CD4-positive, alpha-beta T cell treated with Interleukin-21 for 1 hour (primary cell): ENCODE measurements around the gene GALNT11.
"Not testable (repeated sequence)": the region's sequence is repeated elsewhere in the genome, so short reads cannot be mapped to it uniquely, and the experiment has no call there.

Experiments used
- DNase-seq: peaks from one replicate; pipeline ENCODE4 v3.0.0-alpha.2; 2020

Gene GALNT11

DNA sequence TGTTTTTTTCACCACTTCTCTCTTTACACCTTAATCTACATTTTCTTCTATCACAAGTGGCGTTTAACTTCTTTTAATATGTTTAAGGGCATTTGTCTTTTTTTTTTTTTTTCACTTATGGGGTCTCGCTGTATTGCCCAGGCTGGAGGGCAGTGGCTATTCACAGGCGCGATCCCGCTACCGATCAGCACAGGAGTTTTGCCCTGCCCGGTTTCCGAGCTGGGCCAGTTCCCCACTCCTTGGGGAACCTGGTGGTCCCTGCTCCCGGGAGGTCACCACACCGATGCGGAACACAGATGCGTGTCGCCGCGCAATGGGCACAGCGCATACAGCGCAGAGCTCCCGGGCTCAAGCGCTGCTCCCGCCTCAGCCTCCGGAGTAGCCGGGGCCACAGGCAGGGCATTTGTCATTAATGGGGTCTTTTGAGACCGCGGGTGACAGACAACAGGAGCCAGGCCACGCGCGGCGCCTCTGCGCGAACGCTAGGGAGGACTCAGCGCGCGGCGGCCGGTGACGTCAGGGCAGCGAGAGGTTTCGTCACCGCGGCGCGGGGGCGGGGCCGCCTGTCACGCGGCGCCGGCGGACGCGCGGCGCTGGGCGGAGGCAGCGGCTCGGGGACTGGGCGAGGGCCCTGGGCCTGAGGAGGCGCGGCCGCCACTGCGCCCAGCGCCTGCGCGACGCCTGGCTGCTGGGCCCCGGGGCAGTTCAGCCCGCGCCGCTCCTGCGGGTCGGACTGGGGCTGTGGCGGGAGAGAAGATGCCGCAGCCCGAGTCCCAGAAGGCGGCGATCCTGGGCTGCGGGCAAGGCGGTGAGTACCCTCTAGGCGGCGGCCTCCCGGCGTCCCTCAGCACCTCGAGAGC, at the start of gene GALNT11:
Gene GALNT11, plus strand, starts transcription at position 598 of the 860 bp plus-strand sequence. CDS start 68,554 bp downstream, outside the sequence.
- DNase-seq, result peak; percentile 89

DNA sequence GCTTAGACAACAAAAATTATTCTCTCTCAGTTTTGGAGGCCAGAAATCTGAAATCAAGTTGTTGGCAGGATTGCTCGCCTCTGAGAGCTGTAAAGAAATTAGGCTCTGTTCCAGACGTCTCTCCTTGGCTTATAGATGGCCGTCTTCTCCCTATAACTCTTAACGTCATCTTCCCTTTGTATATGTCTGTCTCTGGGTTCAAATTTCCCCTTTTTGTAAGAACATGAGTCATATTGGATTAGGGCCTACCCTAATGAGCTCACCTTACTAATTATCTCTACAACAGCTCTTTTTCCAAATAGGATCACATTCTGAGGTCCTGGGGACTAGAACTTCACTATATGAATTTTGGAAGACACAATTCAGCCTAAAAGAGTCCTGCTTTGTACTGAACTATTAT, 46.9 kb upstream of the GALNT11 start:
- DNase-seq, result no peak

DNA sequence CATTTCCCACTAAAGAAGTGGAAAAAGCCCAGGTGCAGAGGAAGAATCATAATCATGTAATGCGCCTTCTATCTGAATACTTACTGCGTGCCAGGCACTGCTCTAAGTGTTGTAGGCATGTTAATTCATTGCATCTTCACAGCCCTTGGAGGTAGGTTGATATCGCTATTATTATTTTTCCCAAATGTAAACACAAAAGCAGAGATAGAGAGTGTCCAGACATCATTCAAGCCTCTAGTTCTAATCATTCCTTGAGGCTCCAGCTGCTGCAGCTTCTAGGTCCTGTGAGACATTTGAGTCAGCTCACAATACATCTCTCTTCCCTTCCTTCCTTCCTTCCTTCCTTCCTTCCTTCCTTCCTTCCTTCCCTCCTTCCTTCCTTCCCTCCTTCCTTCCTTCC, 44.3 kb upstream of the GALNT11 start:
- no peak for DNase-seq

DNA sequence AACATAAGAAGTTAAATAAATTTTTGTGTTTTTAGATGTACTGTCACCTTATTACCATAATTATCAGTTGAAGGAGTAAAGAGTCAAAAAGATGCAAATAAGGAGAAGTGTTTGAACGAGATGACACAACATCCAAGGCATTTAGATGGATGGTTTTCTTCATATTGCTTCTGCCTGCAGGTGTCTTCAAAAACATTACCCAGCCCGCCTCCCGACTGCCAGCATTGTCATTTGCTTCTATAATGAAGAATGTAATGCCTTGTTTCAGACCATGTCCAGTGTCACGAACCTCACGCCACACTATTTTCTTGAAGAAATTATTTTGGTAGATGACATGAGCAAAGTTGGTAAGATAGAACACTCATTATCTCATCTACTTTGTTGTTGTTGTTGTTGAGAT, 42.7 kb upstream of the GALNT11 start:
- no peak for DNase-seq

DNA sequence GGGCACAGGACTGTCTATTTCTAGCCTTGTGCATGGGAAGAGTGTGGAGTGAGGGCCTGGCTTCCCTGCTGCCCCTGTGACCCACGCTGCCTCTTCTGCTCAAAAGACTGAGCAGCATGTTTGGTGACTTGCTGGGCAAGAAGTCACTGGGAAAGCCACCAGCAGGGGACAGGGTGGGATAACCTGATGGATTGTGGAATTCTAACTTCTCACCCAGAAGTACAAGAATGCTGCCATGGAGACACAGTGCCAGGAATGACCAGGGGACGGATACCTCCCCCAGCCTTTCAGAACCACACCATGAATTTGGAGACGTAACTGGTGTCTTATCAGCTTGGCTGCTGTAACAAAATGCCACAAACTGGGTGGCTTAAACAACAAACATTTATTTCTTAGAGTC, 40.9 kb upstream of the GALNT11 start:
- no peak for DNase-seq

DNA sequence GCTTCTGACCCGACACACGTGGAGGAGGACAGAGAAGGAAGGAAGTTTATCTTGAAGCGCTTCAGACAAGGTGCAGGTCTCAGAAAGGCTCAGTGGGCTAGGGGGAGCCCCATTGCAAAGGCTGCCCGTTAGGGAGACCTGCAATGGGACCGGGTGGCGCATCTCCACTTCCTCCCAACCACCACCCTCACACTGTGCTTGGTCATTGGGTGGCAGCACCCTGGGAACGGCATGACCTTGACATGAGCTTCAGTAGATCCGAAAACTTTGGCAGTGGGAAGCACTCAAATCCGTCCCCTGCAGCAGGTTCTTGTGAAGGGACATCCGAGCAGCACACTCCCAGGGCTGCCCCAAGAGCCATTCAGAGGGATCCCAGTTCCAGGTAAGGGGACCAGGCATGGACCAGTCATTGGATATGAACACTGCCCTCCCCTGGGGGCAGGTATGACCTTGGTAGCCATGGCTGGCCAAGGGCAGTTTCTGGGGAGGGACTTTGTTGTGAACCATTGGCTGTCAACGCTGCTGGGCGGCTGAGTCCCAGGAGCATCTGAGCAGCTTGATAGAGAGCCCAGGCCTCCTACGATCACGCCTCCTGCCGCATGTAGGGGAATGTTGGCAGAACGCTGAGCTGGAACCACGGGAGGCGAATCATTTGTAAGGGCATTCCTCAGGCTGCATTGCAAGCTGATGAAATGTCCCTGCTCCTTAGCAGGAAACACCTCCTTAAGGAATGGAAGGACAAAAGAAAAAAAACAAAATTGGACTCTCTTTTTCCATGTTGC, 37.5 kb upstream of the GALNT11 start:
- no peak for DNase-seq

- DNase-seq, result peak; percentile 49
Observed at GRCh38 chr7:151992375-151992774, 33.1 kb upstream of the GALNT11 start.

GRCh38 chr7:151993977-151994676, 31.3 kb upstream of the GALNT11 start:
- DNase-seq, result no peak

DNA sequence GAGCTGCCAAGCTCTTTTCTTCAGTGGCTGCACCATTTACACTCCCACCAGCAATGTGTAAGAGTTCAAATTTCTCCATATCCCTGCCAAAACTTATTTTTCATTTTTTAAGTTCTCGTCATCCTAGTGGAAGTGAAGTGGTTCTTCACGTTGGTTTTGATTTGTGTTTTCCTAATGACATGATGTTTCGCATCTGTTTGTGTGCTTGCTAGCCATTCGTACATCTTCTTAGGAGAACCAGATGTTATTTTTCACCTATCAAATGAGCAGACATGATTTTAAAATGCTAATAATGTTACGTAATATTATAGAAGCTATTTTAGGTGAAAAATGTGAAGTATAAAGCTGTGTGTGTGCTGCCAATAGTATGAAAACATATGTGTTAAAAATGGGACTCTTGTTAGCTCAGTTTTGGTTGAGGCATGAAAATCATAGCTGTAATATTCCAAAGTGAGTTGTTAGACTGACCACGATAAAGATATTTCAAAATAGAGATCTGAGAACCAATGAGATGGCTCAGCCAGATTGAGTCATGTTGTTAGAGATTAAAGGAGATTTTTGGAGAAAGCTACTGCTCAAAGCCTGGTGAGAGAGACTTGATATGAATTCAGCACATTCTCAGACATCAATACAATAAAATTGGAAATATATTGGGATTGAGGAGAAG, 25.9 kb upstream of the GALNT11 start:
- no peak for DNase-seq

DNA sequence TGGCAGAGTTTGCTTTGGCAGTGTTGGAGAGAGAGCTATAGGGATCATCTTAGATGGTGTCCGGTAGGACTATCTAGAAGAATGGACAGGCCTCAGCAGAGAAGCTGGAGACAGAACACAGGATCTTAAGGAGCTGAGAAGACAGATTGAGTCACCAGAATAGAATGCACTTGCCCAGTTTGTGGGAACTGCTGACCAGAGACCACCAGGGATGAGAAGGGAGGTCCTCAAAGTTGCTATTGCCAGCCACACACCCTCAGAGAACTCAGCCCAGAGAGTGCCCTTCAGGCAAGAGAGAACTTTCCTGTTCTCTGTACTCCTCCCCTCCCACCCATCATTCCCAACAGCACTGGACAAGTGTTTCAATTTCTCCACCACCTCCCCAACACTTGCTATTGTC, 25.3 kb upstream of the GALNT11 start:
- DNase-seq, result no peak

DNA sequence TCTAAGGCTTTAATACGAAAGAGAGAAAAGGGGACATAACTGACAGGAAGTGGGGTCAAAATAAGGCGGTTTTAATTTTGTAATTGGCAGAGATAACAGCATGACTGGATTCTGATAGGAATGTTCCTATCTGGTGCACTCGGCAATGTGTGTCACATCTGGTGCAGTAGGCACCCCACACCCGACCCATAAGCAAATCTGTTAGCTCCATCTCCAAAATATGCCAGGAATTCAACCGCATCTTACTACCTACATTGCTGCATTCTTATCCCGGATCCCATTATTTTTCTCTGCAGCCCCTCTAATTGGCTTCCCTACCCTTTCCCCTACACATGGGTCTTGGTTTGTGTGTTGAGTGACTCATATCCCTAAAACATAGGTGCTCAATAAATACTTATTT, 19.1 kb upstream of the GALNT11 start:
- DNase-seq, result no peak

DNA sequence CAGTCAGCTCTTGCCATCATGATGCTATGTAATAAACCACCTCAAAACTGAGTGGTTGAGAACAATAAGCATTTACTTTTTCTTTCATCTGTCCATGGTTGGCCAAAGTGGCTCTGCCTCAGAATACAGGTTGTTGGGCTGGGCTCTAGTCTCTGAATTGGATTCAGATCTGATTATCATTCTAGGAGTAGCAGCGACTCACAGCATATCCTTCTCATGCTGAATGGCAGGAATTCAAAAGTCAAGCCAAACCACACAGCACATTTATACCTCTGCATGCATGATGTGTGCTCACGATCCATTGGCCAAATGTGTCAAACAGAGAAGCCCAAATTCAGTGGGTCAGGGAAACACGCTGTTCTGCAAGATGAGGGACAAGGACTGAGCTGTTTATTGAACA, 13.6 kb upstream of the GALNT11 start:
- DNase-seq, result no peak

- no peak for DNase-seq
Observed at GRCh38 chr7:152013230-152013629, 12.2 kb upstream of the GALNT11 start.

DNA sequence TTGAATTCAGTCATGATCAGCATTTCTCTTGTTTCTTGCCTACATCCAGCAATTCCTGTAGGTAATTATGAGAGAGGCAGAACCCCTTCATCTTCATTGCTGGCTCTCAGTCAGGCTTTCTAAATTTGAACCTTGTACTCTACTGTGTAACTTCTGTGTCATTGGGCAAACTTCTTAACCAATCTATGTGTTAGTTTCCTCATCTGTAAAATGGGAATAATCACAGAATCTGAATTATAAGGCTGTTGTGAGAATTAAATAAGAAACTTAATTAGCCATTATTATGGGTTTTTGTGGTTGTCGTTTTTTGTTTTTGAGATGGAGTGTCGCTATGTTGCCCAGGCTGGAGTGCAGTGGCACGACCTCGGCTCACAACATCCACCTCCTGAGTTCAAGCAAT, 11.5 kb upstream of the GALNT11 start:
- no peak for DNase-seq

DNA sequence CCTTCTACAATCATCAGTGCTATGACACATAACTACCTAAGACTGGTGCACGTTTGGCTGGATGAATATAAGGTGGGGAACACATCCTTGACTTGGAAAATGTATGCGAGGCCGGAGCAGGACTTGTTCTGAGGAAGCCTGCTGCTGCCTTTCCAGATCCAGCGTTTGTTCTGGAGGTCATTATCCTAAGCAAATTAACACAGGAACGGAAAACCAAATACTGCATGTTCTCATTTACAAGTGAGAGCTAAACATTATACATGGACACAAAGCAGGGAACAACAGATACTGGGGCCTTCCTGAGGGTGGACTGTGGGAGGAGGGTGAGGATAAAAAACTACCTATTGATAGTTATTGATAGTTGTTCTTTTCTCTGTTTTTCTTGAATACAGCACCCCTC, 10.8 kb upstream of the GALNT11 start:
- DNase-seq, result no peak

- no peak for DNase-seq
Observed at GRCh38 chr7:152015600-152015999, 9.9 kb upstream of the GALNT11 start.

DNA sequence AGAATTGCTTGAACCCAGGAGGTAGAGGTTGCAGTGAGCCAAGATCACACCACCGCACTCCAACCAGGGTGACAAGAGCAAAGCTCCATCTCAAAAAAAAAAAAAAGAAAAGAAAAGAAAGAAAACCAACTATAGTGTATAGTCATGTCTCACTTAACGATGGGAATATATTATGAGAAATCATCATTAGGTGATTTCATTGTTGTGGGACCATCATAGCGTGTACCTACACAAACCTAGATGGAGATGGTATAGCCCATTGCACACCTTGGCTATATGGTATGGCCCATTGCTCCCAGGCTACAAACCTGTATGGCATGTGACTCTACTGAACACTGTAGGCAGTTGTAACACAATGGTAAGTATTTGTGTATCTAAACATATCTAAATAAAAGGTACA, 8.5 kb upstream of the GALNT11 start:
- DNase-seq, result no peak

DNA sequence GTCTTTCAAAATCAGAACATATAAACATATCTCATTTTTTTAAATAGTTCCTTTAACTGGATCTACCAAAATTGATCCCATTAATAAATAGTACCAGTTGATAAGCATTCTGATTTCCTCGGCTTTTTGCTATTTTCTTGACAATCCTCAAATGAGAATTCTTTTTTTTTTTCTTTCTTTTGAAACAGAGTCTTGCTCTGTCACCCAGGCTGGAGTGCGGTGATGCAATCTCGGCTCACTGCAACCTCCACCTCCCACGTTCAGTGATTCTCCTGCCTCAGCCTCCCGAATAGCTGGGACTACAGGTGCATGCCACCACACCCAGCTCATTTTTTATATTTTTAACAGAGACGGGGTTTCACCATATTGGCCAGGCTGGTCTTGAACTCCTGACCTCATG, 7.8 kb upstream of the GALNT11 start:
- DNase-seq, result not testable (repeated sequence)

- DNase-seq, result not testable (repeated sequence)
Observed at GRCh38 chr7:152021740-152022139, 3.7 kb upstream of the GALNT11 start.

- peak; percentile 3 for DNase-seq
Observed at GRCh38 chr7:152025937-152026890, 740 bp downstream of the GALNT11 start.

GRCh38 chr7:152027491-152028365, 2.3 kb downstream of the GALNT11 start:
- peak; percentile 71 for DNase-seq
